CD4-positive, alpha-beta T cell treated with Interleukin-1 beta for 1 hour (primary cell): ENCODE measurements around the gene LIN9.

Source experiments
- DNase-seq, 2 donors: peaks; one replicate each; pipeline ENCODE4 v3.0.0-alpha.2; 2020 to 2022

LIN9 gene

DNA sequence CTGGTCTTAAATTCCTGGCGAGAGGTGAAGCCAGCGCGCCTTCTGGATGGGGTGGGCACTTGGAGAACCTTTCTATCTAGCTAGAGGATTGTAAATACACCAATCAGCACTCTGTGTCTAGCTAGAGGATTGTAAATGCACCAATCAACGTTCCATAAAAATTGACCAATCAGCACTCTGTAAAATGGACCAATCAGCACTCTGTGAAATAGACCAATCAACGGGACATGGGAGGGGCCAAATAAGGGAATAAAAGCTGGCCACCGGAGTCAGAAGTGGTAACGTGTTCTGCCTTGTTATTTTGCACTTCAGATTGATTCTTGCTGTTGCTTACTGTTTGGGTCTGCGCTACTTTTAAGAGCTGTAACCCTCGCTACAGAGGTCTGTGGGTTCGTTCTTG, 12.0 kb upstream of the LIN9 start:
- DNase-seq = no peak

- no peak for DNase-seq
Measured at GRCh38 chr1:226318471-226318870, 9.5 kb upstream of the LIN9 start.

DNA sequence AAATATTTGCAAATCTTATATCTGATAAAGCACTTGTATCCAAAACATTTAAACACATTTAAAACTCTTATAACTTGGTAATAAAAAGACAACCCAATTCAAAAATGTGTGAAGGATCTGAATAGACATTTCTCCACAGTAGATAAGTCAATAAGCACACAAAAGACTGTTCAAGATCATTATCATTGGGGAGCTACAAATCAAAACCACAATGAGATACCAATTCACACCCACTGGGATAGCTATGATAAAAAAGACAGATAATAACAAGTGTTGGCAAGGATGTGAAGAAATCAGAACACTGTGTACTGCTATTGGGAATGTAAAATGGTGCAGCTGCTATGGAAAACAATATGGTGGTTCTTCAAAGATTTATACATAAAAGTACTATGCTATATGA, 5.1 kb upstream of the LIN9 start:
- no peak for DNase-seq

DNA sequence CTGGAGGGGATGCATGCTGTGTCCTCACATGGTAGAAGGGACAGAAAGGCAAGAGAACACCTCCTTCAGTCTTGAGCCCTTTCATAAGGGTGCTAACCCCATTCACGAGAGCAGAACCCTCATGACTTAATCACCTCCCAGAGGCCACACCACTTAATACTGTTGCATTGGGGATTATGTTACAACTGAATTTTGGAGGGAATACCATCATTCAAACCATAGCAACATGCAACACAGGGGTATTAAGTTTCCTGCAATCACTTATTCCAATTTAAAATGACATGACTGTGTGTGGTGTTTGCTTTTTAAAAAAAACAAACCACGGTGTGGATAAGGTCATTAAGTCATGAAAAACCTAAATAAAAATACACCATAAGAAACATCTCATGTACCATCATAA, 3.1 kb upstream of the LIN9 start:
- DNase-seq = no peak

- no peak for DNase-seq
Measured at GRCh38 chr1:226311376-226311775, 2.4 kb upstream of the LIN9 start.

DNA sequence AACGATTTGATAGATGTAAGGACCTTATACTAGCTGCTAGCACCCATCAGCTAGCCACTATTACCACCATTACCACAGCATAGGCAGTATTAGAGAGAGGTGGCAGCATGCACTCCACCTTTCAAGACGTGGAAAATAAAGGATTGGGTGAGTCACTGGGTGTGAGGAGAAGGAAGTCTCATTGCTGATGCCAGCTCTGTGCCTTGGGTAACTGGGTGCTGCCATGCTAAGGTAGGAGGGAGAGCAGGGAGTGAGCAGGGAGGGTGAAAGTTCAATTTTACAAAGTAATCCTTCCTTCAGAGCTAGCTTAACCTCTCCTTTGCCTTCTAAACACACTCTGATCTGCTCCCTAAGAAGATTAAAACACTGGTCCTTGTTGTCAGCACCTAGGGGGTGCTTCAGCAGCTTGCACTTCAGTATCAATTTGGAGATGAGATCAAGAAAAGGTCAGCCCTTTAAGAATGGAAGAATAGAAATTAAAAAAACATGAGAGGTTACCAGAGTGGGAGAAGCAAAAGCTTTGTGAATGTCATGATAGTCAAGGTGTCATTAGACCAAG, 1.8 kb upstream of the LIN9 start:
- no peak for DNase-seq

- DNase-seq = no peak
Measured at GRCh38 chr1:226310245-226310540, 1.2 kb upstream of the LIN9 start.

DNA sequence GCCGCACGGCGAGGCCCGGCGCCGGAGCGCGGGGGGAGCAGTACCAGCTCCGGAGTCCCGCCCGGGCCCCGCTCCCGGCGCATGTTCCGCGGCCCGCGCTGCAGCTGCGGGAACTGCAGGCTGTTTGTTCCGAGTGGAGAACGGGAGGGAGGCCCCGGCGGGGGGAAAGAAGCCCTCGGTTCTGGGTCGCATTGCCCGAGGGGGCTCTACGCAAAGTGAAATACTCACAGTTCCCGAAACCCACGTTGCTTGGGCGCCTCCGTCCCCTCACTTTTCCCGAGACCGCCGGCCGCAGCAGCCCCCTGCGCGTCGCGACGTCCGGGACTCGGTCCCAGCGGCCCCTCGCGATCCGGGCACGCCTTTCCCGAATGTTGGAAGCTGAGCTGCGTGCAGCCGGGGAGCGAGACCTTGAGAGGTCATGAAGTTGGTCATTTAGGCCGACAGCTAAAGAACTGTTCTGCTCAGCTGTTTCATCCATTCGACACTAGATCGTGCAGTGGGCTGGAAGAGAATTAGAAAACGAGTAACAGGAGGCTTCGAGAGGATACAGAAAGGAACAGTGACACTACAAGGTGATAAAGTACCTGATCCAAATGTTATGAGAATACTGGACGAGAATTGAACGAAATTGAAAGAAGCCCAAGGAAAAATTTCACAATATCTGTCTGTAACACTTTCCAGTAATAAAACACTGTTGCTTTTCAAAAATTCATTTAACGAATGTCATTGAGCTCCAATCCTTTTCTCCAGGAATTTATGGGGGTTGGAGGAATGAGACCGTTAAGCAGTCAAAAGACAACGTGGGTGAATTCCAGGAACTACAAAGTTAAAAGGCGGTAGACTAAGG, 657 bp upstream of the LIN9 start:
- DNase-seq = no peak

- peak in 1 of 2 donors; percentile 4 for DNase-seq
Measured at GRCh38 chr1:226308166-226308722, 720 bp downstream of the LIN9 start.

DNA sequence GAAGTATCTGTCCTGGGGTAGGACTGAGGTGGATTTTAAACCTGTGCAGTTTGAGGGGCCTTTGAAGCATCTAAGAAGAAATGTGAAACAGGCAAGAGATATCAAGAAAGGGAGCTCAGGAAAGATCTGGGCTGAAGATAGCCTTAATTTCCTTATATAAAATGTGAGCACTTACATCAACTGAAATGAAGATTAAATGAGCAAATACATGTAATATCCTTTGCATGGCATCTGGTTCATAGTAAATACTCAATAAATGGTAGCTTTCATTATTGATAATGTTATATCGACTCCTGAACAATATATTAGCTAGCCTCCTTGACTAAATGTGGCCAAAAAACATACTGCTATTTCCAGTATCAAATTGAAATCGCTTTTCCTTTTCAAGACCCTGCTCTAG, 2.5 kb downstream of the LIN9 start:
- DNase-seq = no peak

- DNase-seq = no peak
Measured at GRCh38 chr1:226305184-226305583, 3.8 kb downstream of the LIN9 start.

GRCh38 chr1:226304291-226304955, 4.5 kb downstream of the LIN9 start:
- no peak for DNase-seq

DNA sequence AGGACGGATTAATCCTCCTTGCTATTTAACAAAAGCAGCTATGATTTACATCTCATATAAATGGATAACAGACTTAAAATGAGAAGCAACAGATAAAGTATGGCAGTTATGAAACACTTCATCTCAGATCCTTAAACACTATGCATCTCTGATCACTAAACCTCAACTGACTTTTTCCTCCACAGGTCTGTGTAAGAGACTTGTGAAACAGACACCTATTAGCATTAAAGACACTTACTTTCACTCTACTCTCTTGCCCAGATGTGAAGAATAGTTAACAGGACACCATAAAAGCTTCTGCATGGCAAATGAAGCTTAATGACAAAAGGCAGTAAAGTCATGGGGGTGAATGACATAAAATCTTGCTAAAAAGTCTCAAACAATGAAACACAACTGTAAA, 6.2 kb downstream of the LIN9 start:
- DNase-seq = no peak

- DNase-seq = no peak
Measured at GRCh38 chr1:226296911-226297310, 12.1 kb downstream of the LIN9 start.

GRCh38 chr1:226293553-226293920, 15.4 kb downstream of the LIN9 start:
- DNase-seq = no peak

- DNase-seq = no peak
Measured at GRCh38 chr1:226292874-226293552, 16.0 kb downstream of the LIN9 start.

DNA sequence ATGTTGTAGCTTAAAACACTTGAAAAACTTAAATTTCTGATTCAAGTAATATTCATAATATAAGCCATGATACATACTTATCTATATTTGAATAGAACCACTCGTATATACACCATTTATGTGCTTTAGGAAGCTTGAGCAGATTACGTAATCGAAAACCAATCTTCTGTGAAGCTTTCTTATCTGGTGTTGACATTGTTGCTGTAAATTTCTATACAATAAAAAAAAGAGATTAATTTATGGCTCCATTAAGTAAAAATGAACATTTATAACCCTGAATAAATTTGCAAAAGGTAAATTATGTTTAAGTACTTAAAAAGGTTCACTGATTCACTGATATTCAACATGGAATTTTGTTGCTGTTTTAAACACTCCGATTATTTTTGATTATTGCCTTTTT, 21.4 kb downstream of the LIN9 start:
- DNase-seq = no peak

DNA sequence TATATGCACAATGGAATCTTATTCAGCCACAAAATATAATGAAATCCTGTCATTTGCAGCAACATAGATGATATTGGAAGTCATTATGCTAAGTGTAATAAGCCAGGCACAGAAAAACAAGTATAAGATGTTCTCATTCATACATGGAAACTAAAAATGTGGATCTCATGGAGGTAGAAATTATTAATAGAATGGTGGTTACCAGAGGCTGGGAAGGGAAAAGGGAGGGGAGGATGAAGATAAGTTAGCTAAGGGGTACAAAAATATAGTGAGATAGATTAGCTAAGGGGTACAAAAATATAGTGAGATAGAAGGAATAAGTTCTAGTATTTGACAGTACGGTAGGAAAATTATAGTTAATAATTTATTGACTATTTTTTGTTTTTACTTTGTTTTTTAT, 27.9 kb downstream of the LIN9 start:
- DNase-seq = no peak

- no peak for DNase-seq
Measured at GRCh38 chr1:226279498-226279897, 29.5 kb downstream of the LIN9 start.

- no peak for DNase-seq
Measured at GRCh38 chr1:226277897-226278296, 31.1 kb downstream of the LIN9 start.

DNA sequence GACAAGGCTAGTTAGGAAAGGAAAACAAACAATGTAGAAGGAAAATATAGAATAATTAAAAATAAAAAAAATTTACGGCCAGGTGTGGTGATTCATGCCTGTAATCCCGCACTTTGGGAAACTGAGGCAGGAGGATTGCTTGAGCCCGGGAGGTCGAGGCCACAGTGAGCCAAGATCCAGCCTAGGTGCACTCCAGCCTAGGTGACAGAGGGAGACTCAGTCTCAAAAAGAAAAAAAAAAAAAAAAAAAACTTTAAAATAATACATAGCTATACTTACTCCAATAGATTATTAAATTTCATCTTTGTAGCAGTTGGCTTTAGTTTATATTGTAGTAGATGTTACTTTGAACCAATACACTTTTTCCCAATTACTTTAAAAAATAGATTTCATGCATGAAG, 32.0 kb downstream of the LIN9 start:
- no peak for DNase-seq

GRCh38 chr1:226276077-226276682, 32.8 kb downstream of the LIN9 start:
- no peak for DNase-seq

DNA sequence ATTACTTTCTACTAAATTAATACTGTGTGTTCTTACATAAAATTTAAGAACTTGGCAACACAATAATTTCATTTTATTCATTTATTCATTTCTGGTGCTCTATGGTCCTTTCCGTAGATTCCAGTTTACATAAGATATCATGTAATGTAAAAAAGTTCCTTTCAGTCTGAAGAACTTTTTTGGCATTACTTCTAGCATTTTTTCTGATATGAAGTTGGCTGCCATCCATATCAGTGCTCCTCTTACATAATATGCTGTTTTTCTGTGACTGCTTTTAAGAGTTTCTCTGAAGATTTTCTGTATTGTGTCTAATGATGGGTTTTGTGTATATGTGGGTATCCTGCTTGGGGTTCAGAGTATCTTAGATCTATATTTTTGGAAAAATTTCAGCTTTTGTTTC, 34.8 kb downstream of the LIN9 start:
- DNase-seq = no peak
